Activated T-helper 1 cell treated with anti-CD3 and anti-CD28 coated beads, Interleukin-12 subunit alpha, Interleukin-12 subunit beta, Interleukin-2, Interleukin-4 antibody, amounts not matched to agents 30 ng/mL and 10 ng/mL and 1 ng/mL, durations not matched to agents 14 hours and 24 hours and 36 hours (primary cell): ENCODE results near the gene OOSP4A. TPM values are rescaled to one million over a fixed set of nuclear protein-coding genes. Genes with fewer than 3 reads are reported as not detected.

Experiments used
- DNase-seq: peaks from one replicate; pipeline ENCODE4 v3.0.0; 2021; ENCODE audit warnings: low spot score
- H3K27ac Mint-ChIP-seq: one replicate; pipeline ENCODE4 v1.8.0; 2021; ENCODE audit warnings: mild to moderate bottlenecking, mixed read lengths
- H3K27me3 Mint-ChIP-seq: one replicate; pipeline ENCODE4 v1.8.0; 2022; ENCODE audit warnings: mild to moderate bottlenecking, moderate library complexity, mixed read lengths; ENCODE audit not compliant: insufficient read depth
- H3K36me3 Mint-ChIP-seq: one replicate; pipeline ENCODE4 v1.8.0; 2021; ENCODE audit warnings: low read depth, mixed read lengths
- H3K4me1 Mint-ChIP-seq: one replicate; pipeline ENCODE4 v1.8.0; 2021; ENCODE audit warnings: low read depth, mixed read lengths
- H3K4me3 Mint-ChIP-seq: one replicate; pipeline ENCODE4 v1.8.0; 2021; ENCODE audit warnings: mild to moderate bottlenecking, moderate library complexity, mixed read lengths
- H3K9me3 Mint-ChIP-seq: one replicate; pipeline ENCODE4 v1.8.0; 2021; ENCODE audit warnings: mixed read lengths
- intact Hi-C: fragments of 100-400 bp; cut with micrococcal nuclease; formaldehyde crosslinking; loops from one replicate; pipeline ENCODE4 v1.15.1; 2024
- total RNA-seq: library from RNA; stranded (reverse); gene quantifications from 2 replicates; pipeline ENCODE4 v1.2.3, GENCODE V29; 2022

OOSP4A gene
- total RNA-seq: not detected in 2 replicates

GRCh38 chr11:59963733-59964132 lies at the start of gene OOSP4A:
OOSP4A (plus strand) TSS chr11:59964033; CDS start chr11:59964033, 0 bp downstream.
- intact Hi-C loops: no loop called here
- Mint-ChIP-seq H3K27me3 (peaks cover 3% of the 10 kb centered on the region), H3K27ac (no peak within 1 kb of the TSS), H3K4me3 (no peak within 1 kb of the TSS), H3K4me1 (no peaks in the 10 kb centered on the region), H3K36me3 (no peaks in the 10 kb centered on the region), H3K9me3 (no peaks in the 10 kb centered on the region)
- DNase-seq: no peak

DNA sequence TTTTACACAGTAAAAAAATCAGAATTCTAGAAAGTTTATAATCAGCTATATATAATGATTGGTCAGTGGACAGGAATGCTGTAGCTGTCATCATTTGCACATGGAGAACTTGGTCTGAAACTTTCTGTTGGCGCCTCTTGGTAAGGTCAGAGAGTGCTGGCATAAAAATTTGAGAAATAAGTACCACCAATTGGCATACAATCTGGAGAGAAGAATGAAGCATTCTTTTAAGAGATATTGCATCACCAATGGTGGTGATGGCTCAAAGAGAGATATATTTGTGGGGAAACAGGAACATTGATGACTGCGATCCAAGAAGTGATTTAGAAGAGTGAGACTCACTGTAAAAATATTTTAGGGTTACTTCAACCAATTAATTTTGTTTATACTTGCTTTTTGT lies 45.4 kb upstream of the OOSP4A start:
- no peaks in the 10 kb centered on the region for H3K27me3 Mint-ChIP-seq
- H3K36me3 Mint-ChIP-seq: no peaks in the 10 kb centered on the region
- DNase-seq: no peak
- no peaks in the 10 kb centered on the region for H3K4me1 Mint-ChIP-seq
- H3K9me3 Mint-ChIP-seq: peaks cover 26% of the 10 kb centered on the region
- no peak overlapping the region for H3K4me3 Mint-ChIP-seq
- no peak overlapping the region for H3K27ac Mint-ChIP-seq
- intact Hi-C loops: no loop called here

GRCh38 chr11:59918987-59919589 lies 44.7 kb upstream of the OOSP4A start:
- no peak for DNase-seq
- Mint-ChIP-seq H3K4me3 (no peak overlapping the region), H3K27ac (no peak overlapping the region), H3K36me3 (no peaks in the 10 kb centered on the region), H3K27me3 (no peaks in the 10 kb centered on the region), H3K4me1 (no peaks in the 10 kb centered on the region), H3K9me3 (peaks cover 30% of the 10 kb centered on the region)
- intact Hi-C loops: loop anchor here (1.0 kb wide), 2 partner anchors 96 to 165 kb away; no protein-coding TSS in a partner anchor

DNA sequence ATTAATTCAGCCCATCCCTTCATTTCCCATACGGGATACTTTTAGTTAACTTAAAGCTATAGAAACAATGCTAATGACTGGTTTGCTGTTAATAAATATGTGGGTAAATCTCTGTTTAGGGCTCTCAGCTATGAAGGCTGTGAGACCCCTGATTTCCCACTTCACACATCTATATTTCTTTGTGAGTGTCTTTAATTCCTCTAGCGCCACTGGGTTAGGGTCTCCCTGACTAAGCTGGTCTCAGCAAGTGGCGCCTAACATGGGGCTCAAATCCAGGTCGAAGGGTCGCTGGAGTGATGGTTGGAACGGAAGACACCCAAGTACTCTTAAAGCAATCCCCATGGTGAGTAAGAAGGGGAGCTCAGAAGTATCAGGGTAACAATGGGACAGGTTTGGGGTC lies 40.0 kb upstream of the OOSP4A start:
- no peaks in the 10 kb centered on the region for H3K4me1 Mint-ChIP-seq
- H3K36me3 Mint-ChIP-seq: no peaks in the 10 kb centered on the region
- no peak overlapping the region for H3K27ac Mint-ChIP-seq
- H3K4me3 Mint-ChIP-seq: no peak overlapping the region
- DNase-seq: no peak
- peaks cover 57% of the 10 kb centered on the region for H3K9me3 Mint-ChIP-seq
- no peaks in the 10 kb centered on the region for H3K27me3 Mint-ChIP-seq
- intact Hi-C loops: no loop called here

GRCh38 chr11:59931688-59932087 lies 32.1 kb upstream of the OOSP4A start:
- no peak overlapping the region for H3K27ac Mint-ChIP-seq
- peaks cover 24% of the 10 kb centered on the region for H3K9me3 Mint-ChIP-seq
- H3K36me3 Mint-ChIP-seq: no peaks in the 10 kb centered on the region
- intact Hi-C loops: no loop called here
- no peak for DNase-seq
- H3K4me1 Mint-ChIP-seq: no peaks in the 10 kb centered on the region
- no peak overlapping the region for H3K4me3 Mint-ChIP-seq
- no peaks in the 10 kb centered on the region for H3K27me3 Mint-ChIP-seq

DNA sequence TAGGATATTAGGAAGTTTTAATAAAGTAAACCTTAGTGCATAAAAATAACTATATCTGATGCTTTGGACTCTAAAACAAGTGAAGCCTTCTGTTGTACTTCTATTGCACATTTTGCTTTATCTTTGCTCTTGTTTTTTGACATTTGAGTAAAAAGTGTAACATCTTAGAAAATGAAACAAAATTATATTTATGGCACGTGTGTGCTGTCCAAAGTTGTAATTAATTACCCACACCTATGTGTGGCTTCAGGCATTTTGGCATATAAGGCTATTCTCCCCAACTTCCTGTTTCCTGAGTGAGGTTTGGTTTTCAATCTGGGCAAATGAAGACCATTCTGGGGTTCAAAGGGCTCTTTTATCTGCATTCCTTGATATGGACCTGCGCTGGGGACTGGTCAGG lies 25.7 kb upstream of the OOSP4A start, which contains the start of gene OOSP1:
Gene OOSP1 (plus strand): TSS at position 301 of the 400 bp plus-strand sequence. CDS start 23 bp downstream, at position 324.
- no peak for DNase-seq
- no peak within 1 kb of the TSS for H3K4me3 Mint-ChIP-seq
- no peaks in the 10 kb centered on the region for H3K36me3 Mint-ChIP-seq
- H3K27ac Mint-ChIP-seq: no peak within 1 kb of the TSS
- peaks cover 2% of the 10 kb centered on the region for H3K27me3 Mint-ChIP-seq
- intact Hi-C loops: no loop called here
- no peaks in the 10 kb centered on the region for H3K9me3 Mint-ChIP-seq
- no peaks in the 10 kb centered on the region for H3K4me1 Mint-ChIP-seq

GRCh38 chr11:59938718-59939117 lies 25.1 kb upstream of the OOSP4A start:
- H3K4me3 Mint-ChIP-seq: no peak overlapping the region
- DNase-seq: no peak
- intact Hi-C loops: no loop called here
- peaks cover 2% of the 10 kb centered on the region for H3K27me3 Mint-ChIP-seq
- no peak overlapping the region for H3K27ac Mint-ChIP-seq
- no peaks in the 10 kb centered on the region for H3K9me3 Mint-ChIP-seq
- H3K36me3 Mint-ChIP-seq: no peaks in the 10 kb centered on the region
- no peaks in the 10 kb centered on the region for H3K4me1 Mint-ChIP-seq

DNA sequence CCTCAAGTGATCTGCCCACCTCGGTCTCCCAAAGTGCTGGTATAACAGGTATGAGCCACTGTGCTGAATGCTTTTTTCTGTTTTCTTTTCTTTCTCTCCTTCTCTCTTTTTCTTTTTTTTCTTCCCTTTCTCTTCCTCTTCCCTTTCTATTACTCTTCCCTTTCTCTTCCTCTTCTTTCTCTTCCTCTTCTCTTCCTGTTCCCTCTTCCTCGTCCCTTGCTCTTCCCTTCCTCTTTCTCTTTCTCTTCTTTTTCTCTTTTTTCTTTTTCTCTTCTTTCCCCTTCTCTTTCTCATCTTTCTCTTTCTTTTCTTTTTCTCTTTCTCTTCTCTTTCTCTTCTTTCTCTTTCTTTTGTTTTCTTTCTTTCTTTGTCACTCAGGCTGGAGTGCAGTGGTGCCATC lies 24.4 kb upstream of the OOSP4A start:
- Mint-ChIP-seq H3K27ac (no peak overlapping the region), H3K4me3 (no peak overlapping the region), H3K27me3 (peaks cover 2% of the 10 kb centered on the region), H3K36me3 (no peaks in the 10 kb centered on the region), H3K9me3 (no peaks in the 10 kb centered on the region), H3K4me1 (no peaks in the 10 kb centered on the region)
- intact Hi-C loops: no loop called here
- no peak for DNase-seq

GRCh38 chr11:59941091-59941490 lies 22.7 kb upstream of the OOSP4A start:
- no peak overlapping the region for H3K27ac Mint-ChIP-seq
- H3K4me3 Mint-ChIP-seq: no peak overlapping the region
- peaks cover 2% of the 10 kb centered on the region for H3K27me3 Mint-ChIP-seq
- no peak for DNase-seq
- no peaks in the 10 kb centered on the region for H3K36me3 Mint-ChIP-seq
- H3K9me3 Mint-ChIP-seq: no peaks in the 10 kb centered on the region
- intact Hi-C loops: no loop called here
- no peaks in the 10 kb centered on the region for H3K4me1 Mint-ChIP-seq

DNA sequence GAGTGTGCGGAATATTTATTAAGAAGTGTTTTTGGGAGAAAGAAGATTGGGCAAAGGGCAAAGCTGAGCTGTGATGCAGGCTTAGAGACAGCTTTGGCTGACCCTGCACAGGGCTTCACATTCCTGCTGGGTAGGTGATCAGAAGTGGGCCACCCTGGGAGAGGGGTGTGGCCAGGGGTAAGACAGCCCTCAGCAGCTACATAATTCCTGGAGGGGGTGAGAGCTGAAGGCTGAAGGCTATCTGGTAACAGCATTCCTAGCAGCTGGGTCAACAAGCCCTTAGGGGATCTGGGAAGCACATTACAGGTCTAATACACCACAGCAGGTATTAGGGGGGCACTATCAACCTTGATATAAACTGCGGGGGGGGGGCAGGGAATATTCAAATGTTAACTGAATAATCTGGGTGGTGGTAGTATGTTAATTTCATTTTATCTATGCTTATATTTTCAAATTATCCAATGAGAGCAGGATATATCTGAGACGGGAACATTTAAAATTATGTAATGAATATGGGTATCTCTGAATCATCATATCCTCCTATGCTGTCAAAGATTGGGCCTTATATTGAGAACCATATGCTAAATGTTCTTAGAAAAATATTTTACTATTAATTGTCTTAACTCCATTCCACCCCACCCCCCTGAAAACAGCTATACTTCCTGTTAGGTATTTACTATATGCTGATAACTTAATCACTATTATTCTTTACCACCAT lies 19.7 kb upstream of the OOSP4A start:
- no peaks in the 10 kb centered on the region for H3K36me3 Mint-ChIP-seq
- intact Hi-C loops: no loop called here
- H3K27ac Mint-ChIP-seq: no peak overlapping the region
- no peak overlapping the region for H3K4me3 Mint-ChIP-seq
- peaks cover 2% of the 10 kb centered on the region for H3K27me3 Mint-ChIP-seq
- no peak for DNase-seq
- H3K9me3 Mint-ChIP-seq: no peaks in the 10 kb centered on the region
- no peaks in the 10 kb centered on the region for H3K4me1 Mint-ChIP-seq

GRCh38 chr11:59944720-59945119 lies 19.1 kb upstream of the OOSP4A start:
- intact Hi-C loops: no loop called here
- Mint-ChIP-seq H3K4me3 (no peak overlapping the region), H3K27me3 (no peaks in the 10 kb centered on the region), H3K4me1 (no peaks in the 10 kb centered on the region), H3K36me3 (no peaks in the 10 kb centered on the region), H3K27ac (no peak overlapping the region), H3K9me3 (no peaks in the 10 kb centered on the region)
- DNase-seq: no peak

DNA sequence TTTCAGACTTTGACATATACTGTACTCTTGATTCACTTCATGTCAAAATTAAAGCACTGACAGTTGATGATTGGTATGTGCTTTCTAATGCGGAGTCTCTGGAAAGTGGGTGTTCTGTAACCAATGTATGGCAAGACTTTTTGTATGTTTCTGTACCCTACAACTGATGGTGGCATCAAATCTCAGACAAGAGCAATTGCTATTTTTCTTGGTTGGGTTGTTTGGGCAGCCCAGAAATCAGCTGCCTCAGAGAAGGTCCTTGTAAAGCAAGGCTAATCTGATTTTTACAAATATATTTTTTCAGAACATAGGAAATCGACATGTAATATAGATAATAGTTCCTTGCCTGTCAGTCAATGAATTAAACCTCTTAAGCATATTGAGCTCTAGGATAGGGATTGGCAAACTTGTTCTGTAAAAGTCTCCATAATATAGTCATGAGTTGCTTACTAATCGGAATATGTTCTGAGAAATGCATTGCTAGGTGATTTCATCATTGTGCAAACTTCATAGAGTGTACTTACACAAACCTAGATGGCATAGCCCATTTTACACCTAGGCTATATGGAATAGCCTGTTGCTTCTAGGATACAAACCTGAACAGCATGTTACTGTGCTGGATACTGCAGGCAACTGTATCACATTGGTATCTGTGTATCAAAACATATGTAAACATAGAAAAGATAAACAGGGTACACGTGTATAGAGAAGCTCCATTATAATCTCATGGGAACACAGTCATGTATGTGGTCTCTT lies 10.2 kb upstream of the OOSP4A start:
- intact Hi-C loops: no loop called here
- H3K27ac Mint-ChIP-seq: no peak overlapping the region
- DNase-seq: no peak
- H3K36me3 Mint-ChIP-seq: no peaks in the 10 kb centered on the region
- no peaks in the 10 kb centered on the region for H3K9me3 Mint-ChIP-seq
- H3K4me1 Mint-ChIP-seq: no peaks in the 10 kb centered on the region
- H3K27me3 Mint-ChIP-seq: peaks cover 2% of the 10 kb centered on the region
- H3K4me3 Mint-ChIP-seq: no peak overlapping the region

DNA sequence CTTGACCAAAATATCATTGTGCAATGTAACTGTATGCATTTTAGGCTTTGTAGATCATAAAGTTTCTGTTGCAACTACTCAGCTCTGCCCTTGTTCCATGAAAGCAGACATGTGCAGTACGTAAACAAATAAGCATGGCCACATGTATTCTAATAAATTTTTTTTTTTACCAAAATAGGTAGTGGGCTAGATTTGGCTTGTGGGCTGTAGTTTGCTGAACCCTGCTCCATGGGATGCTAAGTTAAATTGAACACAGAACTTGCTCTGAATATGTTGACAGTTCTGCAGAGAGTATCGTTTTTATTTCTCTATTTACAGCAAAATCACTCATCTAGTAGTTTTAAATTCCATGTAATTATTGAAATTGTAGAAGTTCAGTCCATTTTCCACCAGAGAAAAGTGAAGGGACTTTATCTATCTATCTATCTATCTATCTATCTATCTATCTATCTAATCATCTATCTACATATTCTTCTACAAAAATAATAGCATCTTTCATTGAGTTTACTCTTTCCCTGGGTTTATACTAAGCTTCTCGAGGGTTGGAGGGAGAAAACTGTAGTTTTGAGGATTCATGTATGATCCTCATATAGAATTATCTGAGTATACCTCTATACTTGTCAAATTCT lies 9.5 kb upstream of the OOSP4A start:
- Mint-ChIP-seq H3K27me3 (peaks cover 2% of the 10 kb centered on the region), H3K36me3 (no peaks in the 10 kb centered on the region), H3K27ac (no peak overlapping the region), H3K9me3 (no peaks in the 10 kb centered on the region), H3K4me1 (no peaks in the 10 kb centered on the region), H3K4me3 (no peak overlapping the region)
- intact Hi-C loops: no loop called here
- DNase-seq: no peak
